Fibroblast of mammary gland (primary cell): ENCODE data around the gene S100A16.
A peak's percentile ranks its signal among the peaks of the same experiment; 100 is the strongest.

Experiments used
- DNase-seq: peaks from one replicate; pipeline ENCODE4 v3.0.0-alpha.2; 2010; ENCODE audit warnings: low read depth
- H3K4me3 ChIP-seq: 2 replicates; pipeline ENCODE4 v1.5.1; 2011; ENCODE audit warnings: low read depth, mild to moderate bottlenecking, low read length, moderate library complexity; ENCODE audit not compliant: control insufficient read depth
- TF ChIP-seq, protein P1 (sequence below): conservative IDR thresholded peaks from 2 replicates; pipeline ENCODE4 v1.5.1; 2011; ENCODE audit warnings: low read depth, low read length, inconsistent platforms; ENCODE audit not compliant: control insufficient read depth, insufficient read depth

S100A16 gene, protein sequence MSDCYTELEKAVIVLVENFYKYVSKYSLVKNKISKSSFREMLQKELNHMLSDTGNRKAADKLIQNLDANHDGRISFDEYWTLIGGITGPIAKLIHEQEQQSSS

DNA sequence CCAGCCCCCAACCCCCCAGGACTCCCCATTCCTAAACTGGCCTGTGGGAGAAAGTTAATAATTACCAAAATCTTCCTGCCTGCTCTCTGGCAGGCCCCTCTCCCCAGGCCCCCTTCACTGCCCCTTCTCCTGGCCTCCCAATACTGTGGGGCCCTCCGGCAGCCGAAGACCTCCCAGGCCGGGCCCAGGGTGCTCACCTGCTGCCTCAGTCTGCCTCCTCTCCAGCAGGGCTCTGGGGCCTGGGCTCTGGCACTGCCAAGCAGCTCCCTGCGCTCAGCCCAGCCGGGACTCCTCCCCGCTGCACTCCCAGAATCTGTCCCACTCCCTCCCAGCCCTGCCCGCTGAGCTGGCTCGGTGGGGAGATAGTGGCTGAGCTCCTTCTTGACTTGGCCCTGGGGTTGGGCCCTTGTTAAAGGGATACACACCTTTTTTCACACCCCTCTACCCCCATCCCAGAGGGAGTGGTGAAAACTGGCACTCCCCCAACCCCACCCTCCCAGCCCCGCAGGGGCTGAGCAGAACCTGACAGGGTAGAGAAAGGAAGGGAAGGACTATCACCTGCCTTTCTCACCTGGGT lies at the start of gene S100A16:
Gene S100A16 (minus strand): TSS at position 383 of the 577 bp plus-strand sequence. CDS start 4,986 bp downstream, outside the sequence.
- DNase-seq, result peak; percentile 68
- peak within 1 kb of the TSS; percentile 94 for H3K4me3 ChIP-seq
- TF ChIP-seq, protein P1, sequence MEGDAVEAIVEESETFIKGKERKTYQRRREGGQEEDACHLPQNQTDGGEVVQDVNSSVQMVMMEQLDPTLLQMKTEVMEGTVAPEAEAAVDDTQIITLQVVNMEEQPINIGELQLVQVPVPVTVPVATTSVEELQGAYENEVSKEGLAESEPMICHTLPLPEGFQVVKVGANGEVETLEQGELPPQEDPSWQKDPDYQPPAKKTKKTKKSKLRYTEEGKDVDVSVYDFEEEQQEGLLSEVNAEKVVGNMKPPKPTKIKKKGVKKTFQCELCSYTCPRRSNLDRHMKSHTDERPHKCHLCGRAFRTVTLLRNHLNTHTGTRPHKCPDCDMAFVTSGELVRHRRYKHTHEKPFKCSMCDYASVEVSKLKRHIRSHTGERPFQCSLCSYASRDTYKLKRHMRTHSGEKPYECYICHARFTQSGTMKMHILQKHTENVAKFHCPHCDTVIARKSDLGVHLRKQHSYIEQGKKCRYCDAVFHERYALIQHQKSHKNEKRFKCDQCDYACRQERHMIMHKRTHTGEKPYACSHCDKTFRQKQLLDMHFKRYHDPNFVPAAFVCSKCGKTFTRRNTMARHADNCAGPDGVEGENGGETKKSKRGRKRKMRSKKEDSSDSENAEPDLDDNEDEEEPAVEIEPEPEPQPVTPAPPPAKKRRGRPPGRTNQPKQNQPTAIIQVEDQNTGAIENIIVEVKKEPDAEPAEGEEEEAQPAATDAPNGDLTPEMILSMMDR, result no peak

DNA sequence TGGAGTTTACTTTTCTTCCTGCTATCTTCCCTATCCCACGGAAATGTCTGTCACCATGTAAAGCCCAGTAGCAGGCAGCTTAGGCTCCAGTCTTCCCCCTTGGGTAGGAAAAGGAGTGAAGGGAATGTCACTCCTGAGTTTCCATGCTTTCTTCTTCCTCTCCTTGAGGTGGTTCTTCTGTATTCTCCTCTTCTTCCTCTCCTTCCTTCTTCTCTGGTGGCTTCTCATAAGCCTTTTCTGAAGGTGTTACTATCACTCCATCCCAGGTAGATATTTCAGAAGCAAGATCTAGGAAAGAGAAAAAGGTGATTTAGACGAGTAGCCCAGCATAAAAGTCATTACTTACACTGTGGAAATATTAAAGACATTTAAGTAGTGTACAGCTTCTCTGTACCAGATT lies 49.3 kb upstream of the S100A16 start:
- TF ChIP-seq, protein P1, result no peak
- no peak overlapping the region for H3K4me3 ChIP-seq

GRCh38 chr1:153661111-153661708 lies 48.3 kb upstream of the S100A16 start:
- TF ChIP-seq, protein P1, result no peak
- DNase-seq, result no peak

More for the DNA sequence above, 49.3 kb upstream of the S100A16 start:
- no peak for DNase-seq

GRCh38 chr1:153659656-153660055 lies 46.7 kb upstream of the S100A16 start:
- no peak for DNase-seq
- TF ChIP-seq, protein P1, result no peak
- peak overlapping the region; percentile 90 for H3K4me3 ChIP-seq

More at GRCh38 chr1:153661111-153661708, 48.3 kb upstream of the S100A16 start:
- no peak overlapping the region for H3K4me3 ChIP-seq

DNA sequence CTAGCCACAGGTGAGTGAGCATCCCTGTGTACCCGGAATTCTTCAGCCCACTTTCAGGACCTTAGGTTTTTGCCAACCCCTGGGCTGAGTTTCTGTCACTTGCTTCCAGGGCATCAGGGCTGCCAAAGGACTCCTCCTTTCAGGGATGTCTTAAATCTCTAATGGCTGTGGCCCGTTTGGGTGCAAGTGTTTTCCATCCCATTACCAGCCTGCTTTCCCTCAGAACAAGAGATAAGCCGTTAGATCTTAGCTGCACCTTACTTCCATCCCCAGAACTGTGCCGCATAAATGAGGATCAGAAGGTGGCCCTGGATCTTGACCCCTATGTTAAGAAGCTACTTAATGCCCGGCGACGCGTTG lies 46.2 kb upstream of the S100A16 start:
- peak overlapping the region; percentile 90 for H3K4me3 ChIP-seq
- TF ChIP-seq, protein P1, result no peak
- no peak for DNase-seq

- TF ChIP-seq, protein P1, result no peak
- H3K4me3 ChIP-seq, result peak within 1 kb of the TSS; percentile 90
- DNase-seq, result peak; percentile 82
Measured at GRCh38 chr1:153658400-153659174, 45.6 kb upstream of the S100A16 start, which contains the start of gene SNAPIN. SNAPIN (plus strand) TSS chr1:153658703; CDS start chr1:153658744, 41 bp downstream.
